BLaER1 treated with 17β-estradiol and CSF1 and Interleukin-3, amounts not matched to agents 10 nM and 100 nM (cell line): ENCODE measurements around the gene KLF7.
A peak's percentile ranks its signal among the peaks of the same experiment; 100 is the strongest.

Source experiments
- H3K27ac ChIP-seq, 11 experiments: shearing (Covaris generic); formaldehyde crosslinking; 2 replicates each; pipeline ENCODE4 v1.8.1; 2022
- H3K27me3 ChIP-seq, 11 experiments: shearing (Covaris generic); formaldehyde crosslinking; 2 replicates each; pipeline ENCODE4 v1.8.1; 2022
- H3K36me3 ChIP-seq, 11 experiments: shearing (Covaris generic); formaldehyde crosslinking; 2 replicates each; pipeline ENCODE4 v1.8.1; 2022
- H3K4me1 ChIP-seq, 10 experiments: shearing (Covaris generic); formaldehyde crosslinking; 2 replicates each; pipeline ENCODE4 v1.8.1; 2022
- H3K4me2 ChIP-seq, 11 experiments: shearing (Covaris generic); formaldehyde crosslinking; 2 replicates each; pipeline ENCODE4 v1.8.1; 2022
- H3K4me3 ChIP-seq, 10 experiments: shearing (Covaris generic); formaldehyde crosslinking; 2 replicates each; pipeline ENCODE4 v1.8.1; 2022
- H3K9ac ChIP-seq, 11 experiments: shearing (Covaris generic); formaldehyde crosslinking; 2 replicates each; pipeline ENCODE4 v1.8.1; 2022
- H3K9me3 ChIP-seq, 11 experiments: shearing (Covaris generic); formaldehyde crosslinking; replicated peaks in 1 of 11; 2 replicates each; pipeline ENCODE4 v1.8.1; 2022
- H4K20me1 ChIP-seq, 11 experiments: shearing (Covaris generic); formaldehyde crosslinking; 2 replicates each; pipeline ENCODE4 v1.8.1; 2022
- Cebpa-rat ChIP-seq, 11 experiments: shearing (Covaris generic); IDR thresholded peaks; 2 replicates each; pipeline ENCODE4 v1.8.1; 2022

KLF7 gene

DNA sequence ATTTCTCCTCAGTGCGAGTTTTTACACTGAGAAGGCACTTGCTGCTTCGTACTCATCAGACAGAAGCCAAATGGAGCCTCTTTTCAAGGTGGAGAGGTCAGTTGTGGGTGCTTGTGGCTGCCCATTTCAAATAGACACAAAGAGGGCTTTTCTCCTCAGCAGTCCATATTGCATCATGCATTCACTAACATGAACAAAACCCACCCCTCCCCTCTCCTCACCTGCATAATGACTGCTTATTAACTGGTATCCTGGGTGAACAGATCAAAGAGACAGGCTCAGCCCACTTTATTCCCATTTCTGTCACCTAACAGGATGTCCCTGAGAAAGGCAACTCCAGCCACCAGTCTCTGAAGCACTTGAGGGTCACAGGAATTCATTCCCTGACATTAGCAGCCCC lies 28.9 kb downstream of the KLF7 start:
- Histone ChIP-seq H3K9me3 (no peaks in the 10 kb centered on the region), H4K20me1 (no peaks in the 10 kb centered on the region), H3K4me3 (no peak overlapping the region), H3K4me1 (peaks cover 17 to 39% (median 26%) of the 10 kb centered on the region in 10 experiments), H3K9ac (no peak overlapping the region), H3K27me3 (no peaks in the 10 kb centered on the region), H3K36me3 (no peaks in the 10 kb centered on the region), H3K4me2 (peak overlapping the region in 6 of 11 experiments; percentile 52 to 79 (median 52); a peak in 10 of 22 replicates), H3K27ac (no peak overlapping the region)
- no peak for TF ChIP-seq Cebpa-rat (IDR thresholded peaks at IDR 0.05)

DNA sequence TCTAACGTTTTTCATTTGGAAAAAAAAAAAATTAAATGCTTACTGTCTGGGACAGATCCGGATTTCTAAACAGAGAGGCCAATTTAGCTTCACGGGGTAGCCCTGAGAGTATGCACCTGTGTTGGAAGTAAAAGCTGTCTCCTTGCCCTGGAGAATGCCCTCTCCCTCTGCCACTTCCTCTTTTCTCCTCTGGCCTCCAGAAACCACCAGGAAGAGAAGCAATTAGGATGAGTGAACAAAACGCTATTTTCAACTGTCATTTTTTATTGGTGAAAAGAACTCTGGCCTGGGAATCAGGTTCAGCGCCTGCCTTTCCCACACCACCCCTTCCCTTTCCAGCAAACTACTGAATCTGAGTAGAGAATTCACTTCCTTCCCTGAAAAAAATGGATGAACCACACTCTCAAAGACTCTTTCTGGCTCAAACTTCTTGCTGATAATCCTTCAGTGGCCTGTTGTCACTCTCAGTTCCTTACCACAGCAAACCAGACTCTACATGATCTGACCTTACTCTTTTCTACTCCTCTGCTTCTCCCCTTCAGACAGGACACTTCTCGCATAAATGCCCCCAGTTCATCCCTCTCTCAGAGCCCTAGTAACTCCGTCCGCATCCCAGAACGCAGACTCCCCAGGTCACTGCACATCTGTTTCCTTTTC lies 29.8 kb downstream of the KLF7 start:
- Histone ChIP-seq H3K4me3 (no peak overlapping the region), H3K27me3 (no peaks in the 10 kb centered on the region), H4K20me1 (no peaks in the 10 kb centered on the region), H3K27ac (peak overlapping the region in 9 of 11 experiments; percentile 22 to 72 (median 56); a peak in 16 of 22 replicates), H3K9me3 (no peaks in the 10 kb centered on the region), H3K9ac (peak overlapping the region in 5 of 11 experiments; percentile 15 to 39 (median 34); a peak in 5 of 22 replicates), H3K36me3 (no peaks in the 10 kb centered on the region), H3K4me1 (peaks cover 12 to 30% (median 16%) of the 10 kb centered on the region in 10 experiments), H3K4me2 (peak overlapping the region; percentile 48 to 79 (median 53))
- no peak for TF ChIP-seq Cebpa-rat (IDR thresholded peaks at IDR 0.05)

DNA sequence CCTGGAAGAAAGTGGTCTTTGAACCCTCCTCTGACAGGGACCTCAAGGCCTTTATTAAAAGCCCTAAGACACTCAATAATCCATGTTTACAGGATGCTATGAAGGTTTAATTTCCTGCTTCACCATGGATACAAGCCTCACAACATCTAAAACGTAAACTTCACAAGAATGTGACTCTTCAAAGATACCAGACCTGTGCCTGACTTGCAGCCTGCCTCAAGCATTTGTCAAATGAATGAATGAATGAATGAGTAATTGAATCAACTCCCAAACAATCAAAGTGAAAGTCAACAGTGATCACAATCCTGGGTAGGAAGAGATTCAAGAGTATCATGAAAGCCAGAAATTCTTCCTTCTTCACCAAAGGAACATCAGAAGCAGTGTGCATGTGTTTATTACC lies 30.4 kb downstream of the KLF7 start:
- no peak overlapping the region for H3K4me3 ChIP-seq
- peaks cover 12 to 25% (median 16%) of the 10 kb centered on the region in 10 experiments for H3K4me1 ChIP-seq
- no peak overlapping the region; a peak in 1 of 22 replicates for H3K27ac ChIP-seq
- peak overlapping the region; percentile 48 to 79 (median 53); a peak in 18 of 22 replicates for H3K4me2 ChIP-seq
- H4K20me1 ChIP-seq, result no peaks in the 10 kb centered on the region
- H3K9me3 ChIP-seq, result no peaks in the 10 kb centered on the region
- no peaks in the 10 kb centered on the region for H3K36me3 ChIP-seq
- H3K27me3 ChIP-seq, result no peaks in the 10 kb centered on the region
- no peak for TF ChIP-seq Cebpa-rat (IDR thresholded peaks at IDR 0.05)
- no peak overlapping the region for H3K9ac ChIP-seq

DNA sequence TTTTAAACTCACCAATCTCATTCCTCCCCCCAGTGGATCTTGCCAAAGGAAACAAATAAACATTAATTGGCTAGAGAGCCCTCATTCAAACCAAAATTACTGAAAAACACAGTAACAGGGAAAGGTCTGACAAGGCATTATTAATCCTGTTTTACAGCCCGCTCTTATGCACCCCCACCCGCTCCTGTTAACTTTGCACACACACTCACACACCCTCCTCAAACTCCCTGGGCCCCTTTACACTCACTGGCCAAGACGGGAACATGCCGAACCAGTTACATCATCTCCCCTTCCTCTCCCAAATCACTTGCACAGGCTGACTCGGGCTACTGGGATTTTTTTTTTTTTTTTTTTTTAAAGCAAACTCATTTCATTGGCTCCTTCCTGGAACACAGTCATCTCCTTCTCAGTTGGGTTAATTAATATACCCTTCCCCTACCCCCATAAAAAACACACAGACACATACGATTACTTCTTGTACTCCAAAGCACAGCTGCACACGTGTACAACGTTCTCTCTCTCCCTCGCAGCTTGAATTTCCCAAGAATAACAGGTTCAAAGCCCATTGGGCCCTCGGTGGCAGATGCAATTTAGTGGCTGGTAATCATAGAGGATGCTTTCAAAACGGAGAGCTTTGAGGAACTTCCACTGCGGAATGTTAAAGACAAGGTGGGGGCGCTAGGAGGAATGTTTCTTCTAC lies 31.8 kb downstream of the KLF7 start:
- no peaks in the 10 kb centered on the region for H4K20me1 ChIP-seq
- H3K36me3 ChIP-seq, result no peaks in the 10 kb centered on the region
- H3K9me3 ChIP-seq, result peaks cover 0 to 4% (median 0%) of the 10 kb centered on the region in 11 experiments; a peak in 2 of 22 replicates
- no peaks in the 10 kb centered on the region for H3K27me3 ChIP-seq
- H3K4me1 ChIP-seq, result peaks cover 12 to 28% (median 16%) of the 10 kb centered on the region in 10 experiments
- H3K27ac ChIP-seq, result no peak overlapping the region
- no peak overlapping the region for H3K4me3 ChIP-seq
- H3K9ac ChIP-seq, result no peak overlapping the region
- TF ChIP-seq Cebpa-rat (IDR thresholded peaks at IDR 0.05), result no peak
- no peak overlapping the region for H3K4me2 ChIP-seq

DNA sequence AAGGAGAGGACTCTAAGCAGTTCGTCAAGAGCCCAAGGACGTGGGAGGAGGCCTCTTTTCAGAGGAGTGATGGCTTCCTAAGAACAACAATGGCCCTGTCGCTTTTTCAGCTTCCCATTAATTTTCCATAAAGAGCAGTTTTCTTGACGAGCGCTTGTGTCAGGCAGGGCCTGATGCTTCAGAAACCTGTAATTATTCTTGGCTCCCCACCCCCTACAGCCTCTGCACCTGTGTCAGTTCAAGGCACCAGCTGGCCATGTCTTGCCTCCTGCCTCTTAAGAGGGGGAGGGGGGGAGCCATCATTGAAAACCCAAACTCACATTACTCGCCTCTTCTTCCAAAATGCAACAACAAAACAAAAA lies 32.3 kb downstream of the KLF7 start:
- TF ChIP-seq Cebpa-rat (IDR thresholded peaks at IDR 0.05), result no peak
- Histone ChIP-seq H3K4me1 (peaks cover 12 to 31% (median 16%) of the 10 kb centered on the region in 10 experiments), H3K4me3 (no peak overlapping the region), H3K9ac (no peak overlapping the region), H3K9me3 (peaks cover 0 to 8% (median 0%) of the 10 kb centered on the region in 11 experiments; a peak in 2 of 22 replicates), H3K36me3 (no peaks in the 10 kb centered on the region), H3K4me2 (no peak overlapping the region), H4K20me1 (no peaks in the 10 kb centered on the region), H3K27me3 (no peaks in the 10 kb centered on the region), H3K27ac (no peak overlapping the region)

DNA sequence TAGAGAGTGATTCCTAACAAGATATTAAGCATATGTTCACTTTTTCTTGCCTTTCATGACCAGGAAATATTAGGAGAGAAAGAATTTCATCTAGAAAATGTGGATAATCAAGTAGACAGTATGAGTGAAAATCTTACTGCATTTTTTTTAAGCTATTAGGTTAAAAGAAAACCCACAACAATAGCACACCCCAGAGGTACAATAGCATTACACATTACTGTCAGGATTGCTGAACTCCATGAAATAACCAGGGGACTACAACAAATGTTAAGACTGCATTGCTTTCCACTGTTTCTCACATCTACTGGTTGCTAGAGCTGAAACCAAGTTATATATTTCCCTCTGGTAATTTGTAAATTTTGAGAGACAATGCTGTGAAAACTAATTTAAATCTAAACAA lies 33.7 kb downstream of the KLF7 start:
- peaks cover 0 to 10% (median 0%) of the 10 kb centered on the region in 11 experiments; a peak in 2 of 22 replicates for H3K9me3 ChIP-seq
- H3K27ac ChIP-seq, result no peak overlapping the region
- H4K20me1 ChIP-seq, result no peaks in the 10 kb centered on the region
- H3K36me3 ChIP-seq, result no peaks in the 10 kb centered on the region
- H3K4me3 ChIP-seq, result no peak overlapping the region
- H3K4me1 ChIP-seq, result peaks cover 12 to 30% (median 16%) of the 10 kb centered on the region in 10 experiments
- no peaks in the 10 kb centered on the region for H3K27me3 ChIP-seq
- no peak overlapping the region for H3K4me2 ChIP-seq
- no peak overlapping the region for H3K9ac ChIP-seq
- no peak for TF ChIP-seq Cebpa-rat (IDR thresholded peaks at IDR 0.05)

DNA sequence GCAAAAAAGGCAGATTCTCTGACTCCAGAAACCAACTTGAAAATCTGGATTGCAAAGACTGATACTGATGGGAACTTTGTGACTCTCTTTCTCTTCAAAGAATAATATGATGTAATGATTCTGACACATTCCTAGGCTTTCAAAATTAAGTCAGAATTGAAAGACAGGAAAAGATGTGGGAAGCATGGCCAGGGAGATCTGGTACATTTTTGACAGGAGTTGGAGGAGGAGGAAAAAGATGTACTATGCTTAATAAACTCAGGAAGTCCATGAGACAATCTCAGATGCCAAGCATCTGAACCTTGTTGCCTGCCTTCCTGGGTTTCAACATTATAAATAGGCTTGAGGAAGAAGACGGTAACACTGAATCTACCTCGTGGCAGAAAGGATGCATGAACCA lies 34.2 kb downstream of the KLF7 start:
- H3K27me3 ChIP-seq, result no peaks in the 10 kb centered on the region
- H4K20me1 ChIP-seq, result no peaks in the 10 kb centered on the region
- peaks cover 0 to 10% (median 0%) of the 10 kb centered on the region in 11 experiments; a peak in 2 of 22 replicates for H3K9me3 ChIP-seq
- no peaks in the 10 kb centered on the region for H3K36me3 ChIP-seq
- TF ChIP-seq Cebpa-rat (IDR thresholded peaks at IDR 0.05), result no peak
- no peak overlapping the region for H3K4me3 ChIP-seq
- H3K9ac ChIP-seq, result no peak overlapping the region
- H3K27ac ChIP-seq, result no peak overlapping the region
- H3K4me2 ChIP-seq, result no peak overlapping the region
- H3K4me1 ChIP-seq, result peaks cover 12 to 27% (median 15%) of the 10 kb centered on the region in 10 experiments

DNA sequence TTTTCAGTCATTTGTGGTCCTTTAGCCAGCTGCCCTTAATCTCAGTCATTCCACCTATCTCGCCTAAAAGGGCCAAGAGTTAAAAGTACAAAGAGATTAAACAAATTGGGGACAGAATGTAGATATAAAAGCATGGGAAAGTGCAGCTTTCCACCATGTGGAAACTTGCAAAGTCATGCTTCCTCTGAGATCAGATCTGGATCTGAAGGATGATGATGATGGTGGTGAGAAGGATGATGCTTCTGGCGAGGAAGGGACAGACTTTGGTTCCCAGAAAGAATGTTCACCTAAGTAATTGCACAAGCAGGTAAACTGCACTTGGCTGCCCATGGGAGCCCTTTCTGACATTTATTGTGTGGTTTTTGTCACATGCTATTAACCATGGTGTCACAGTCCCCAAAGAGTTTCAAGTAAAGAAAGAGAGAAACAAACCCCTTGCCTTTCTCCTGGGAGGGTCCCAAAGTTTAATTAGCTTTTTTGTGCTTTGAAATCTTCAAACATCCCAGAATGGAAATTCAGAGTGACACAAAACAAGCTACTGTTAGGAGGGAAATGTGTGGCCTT lies 34.7 kb downstream of the KLF7 start:
- H3K4me3 ChIP-seq, result no peak overlapping the region
- no peaks in the 10 kb centered on the region for H4K20me1 ChIP-seq
- no peaks in the 10 kb centered on the region for H3K36me3 ChIP-seq
- H3K27ac ChIP-seq, result no peak overlapping the region
- peak overlapping the region in 1 of 11 experiments; percentile 10; a peak in 1 of 22 replicates for H3K4me2 ChIP-seq
- peaks cover 8 to 21% (median 10%) of the 10 kb centered on the region in 10 experiments for H3K4me1 ChIP-seq
- H3K9ac ChIP-seq, result no peak overlapping the region
- TF ChIP-seq Cebpa-rat (IDR thresholded peaks at IDR 0.05), result no peak
- peaks cover 0 to 10% (median 0%) of the 10 kb centered on the region in 11 experiments; a peak in 2 of 22 replicates for H3K9me3 ChIP-seq
- no peaks in the 10 kb centered on the region for H3K27me3 ChIP-seq

DNA sequence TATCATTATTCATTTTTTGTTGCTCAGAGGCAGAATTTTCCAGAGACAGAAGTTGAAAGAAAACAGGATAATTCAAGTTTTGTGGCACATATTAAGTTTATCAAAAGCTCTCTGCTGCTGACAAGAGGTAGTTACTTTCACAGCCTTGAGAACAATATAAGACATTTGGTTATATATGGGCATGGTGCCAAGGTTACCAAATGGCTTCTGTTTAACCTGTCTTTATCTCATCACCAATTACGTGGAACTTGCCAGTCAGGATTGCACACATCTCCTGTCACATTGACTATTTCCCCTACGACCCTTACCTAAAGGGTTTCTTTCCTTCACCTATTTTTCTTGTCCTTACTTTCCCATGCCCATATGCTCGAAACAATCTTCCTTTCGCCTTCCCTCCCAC lies 35.9 kb downstream of the KLF7 start:
- Histone ChIP-seq H3K27me3 (no peaks in the 10 kb centered on the region), H3K36me3 (no peaks in the 10 kb centered on the region), H3K9me3 (peaks cover 0 to 10% (median 0%) of the 10 kb centered on the region in 11 experiments; a peak in 2 of 22 replicates), H3K4me3 (no peak overlapping the region), H4K20me1 (no peaks in the 10 kb centered on the region), H3K4me1 (peaks cover 0 to 11% (median 0%) of the 10 kb centered on the region in 10 experiments; a peak in 4 of 20 replicates), H3K4me2 (no peak overlapping the region), H3K27ac (no peak overlapping the region), H3K9ac (no peak overlapping the region)
- TF ChIP-seq Cebpa-rat (IDR thresholded peaks at IDR 0.05), result no peak
